T-helper 2 cell (primary cell): Measurements from ENCODE around the gene SPRTN.

ENCODE experiments used
- DNase-seq, 5 experiments: peaks; one replicate each; pipeline versions ENCODE4 v3.0.0 to v3.0.0-alpha.2; 2012 to 2022

The SPRTN gene

GRCh38 chr1:231382426-231382825 is 44.3 kb downstream of the SPRTN start:
- no peak for DNase-seq

DNA sequence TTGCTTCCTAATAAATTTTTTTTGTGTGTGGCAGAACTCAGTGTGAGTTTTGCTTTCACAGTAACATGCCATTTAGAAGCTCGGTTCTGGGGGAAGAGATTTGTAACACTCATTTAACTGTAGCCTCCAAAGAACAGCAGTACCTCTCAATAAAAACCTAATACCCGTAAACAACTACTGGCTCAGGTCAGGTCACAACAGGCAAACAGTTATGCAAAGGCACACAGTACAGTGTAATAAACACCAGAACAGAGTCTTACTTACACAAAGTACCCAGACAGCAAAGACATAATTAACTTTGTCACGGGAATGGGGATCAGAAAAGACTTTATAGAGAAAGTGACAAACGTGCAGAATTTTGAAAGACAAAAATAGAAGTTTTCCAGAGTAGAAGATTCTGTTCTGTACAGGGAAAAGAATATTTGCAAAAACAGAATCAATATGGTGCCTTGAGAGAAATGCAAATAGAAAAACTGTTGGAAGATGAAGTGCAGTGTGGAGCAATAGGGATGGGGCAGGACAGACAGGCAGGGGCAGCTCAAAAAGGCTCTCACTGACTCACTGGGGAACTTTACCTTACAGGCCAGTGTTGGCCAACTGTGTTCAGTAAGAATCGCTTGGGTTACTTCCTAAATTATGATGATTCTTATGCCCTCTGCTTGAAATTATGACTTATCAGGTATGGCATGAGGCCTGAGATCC is 45.2 kb downstream of the SPRTN start:
- DNase-seq, result no peak

DNA sequence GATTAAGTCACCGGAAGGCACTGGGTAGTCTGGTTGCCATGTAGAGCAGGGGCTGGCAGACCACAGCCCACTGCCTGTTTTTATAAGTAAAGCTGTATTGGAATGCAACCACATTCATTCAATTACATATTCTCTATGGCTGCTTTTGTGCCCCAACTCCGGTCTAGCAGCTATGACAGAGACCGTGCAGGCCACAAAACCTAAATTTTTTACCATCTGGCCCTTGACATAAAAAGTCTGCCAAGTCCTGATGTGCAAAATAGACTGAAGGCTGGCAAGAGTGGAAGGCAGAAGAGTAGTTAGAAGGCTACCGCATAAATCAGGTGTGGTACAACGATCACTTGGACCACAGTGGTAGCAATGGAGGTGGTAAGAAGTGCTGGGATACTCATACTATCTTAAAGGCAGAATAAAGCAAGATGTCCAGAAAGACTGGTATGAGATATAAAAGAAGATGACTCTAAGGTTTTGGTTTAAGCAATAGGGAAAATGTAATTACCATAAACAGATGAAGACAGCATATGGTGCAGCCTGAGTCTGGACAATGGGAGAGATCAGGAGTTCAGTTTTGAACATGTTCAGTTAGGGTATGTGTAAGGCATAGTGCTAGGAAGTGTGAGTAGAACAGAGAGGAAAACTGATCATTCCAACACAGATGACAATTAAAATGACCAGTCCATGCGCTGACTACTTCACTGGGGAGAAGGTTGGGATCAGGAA is 46.8 kb downstream of the SPRTN start:
- no peak for DNase-seq

DNA sequence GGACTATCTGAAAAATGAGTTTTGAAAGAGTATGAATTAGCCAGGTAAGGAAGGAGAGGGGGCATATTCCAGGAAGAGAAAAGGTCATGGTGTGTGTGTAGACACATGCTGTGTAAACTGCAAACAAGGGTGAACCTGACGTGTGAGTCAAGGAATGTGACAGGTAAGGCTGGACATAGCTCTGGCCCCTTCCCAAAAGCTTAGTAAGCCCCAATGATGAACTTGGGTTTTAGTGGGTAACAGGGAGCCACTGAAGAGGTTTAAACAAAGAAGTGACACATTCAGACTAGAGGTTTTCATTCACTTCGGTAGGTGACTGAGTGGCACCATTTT is 47.3 kb downstream of the SPRTN start:
- DNase-seq, result no peak

GRCh38 chr1:231386466-231386865 is 48.4 kb downstream of the SPRTN start:
- no peak for DNase-seq

DNA sequence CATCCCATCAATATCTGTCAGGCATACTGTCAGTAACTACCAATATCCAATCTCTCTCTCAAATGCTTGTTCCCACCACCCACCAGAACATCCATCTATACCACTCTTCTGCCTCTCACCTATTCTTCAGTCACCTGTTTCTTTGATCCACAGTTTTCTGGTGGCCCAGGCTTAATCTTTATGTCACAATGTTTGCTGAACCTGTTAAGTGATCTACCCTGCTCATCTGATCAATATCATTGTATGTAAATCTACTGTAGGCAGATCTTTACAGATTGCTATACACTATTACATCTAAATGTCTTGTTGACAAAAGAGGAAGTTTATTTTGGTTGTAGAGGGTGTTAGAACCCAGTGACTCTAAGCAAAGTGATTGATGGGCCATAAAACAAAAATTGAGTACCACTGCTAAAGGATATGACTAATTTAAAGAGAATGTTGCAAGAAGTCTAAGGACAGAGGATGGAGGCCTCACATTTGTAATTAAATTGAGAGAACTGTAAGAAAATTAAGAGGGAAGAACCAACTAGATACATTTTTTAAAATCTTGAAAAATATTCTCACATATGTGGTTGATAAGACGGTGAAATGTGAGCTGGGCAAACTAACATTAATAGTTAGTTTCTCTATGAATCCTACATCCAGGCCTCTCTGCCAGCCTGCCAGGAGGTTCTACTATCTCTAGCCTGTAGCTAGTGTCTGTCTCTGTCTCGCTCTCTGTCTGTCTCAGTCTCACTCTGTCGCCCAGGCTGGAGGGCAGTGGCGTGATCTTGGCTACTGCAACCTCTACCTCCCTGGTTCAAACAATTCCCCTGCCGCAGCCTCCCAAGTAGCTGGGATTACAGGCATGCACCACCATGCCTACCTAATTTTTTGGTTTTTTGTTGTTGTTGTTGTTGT is 49.9 kb downstream of the SPRTN start:
- peak in 1 of 5 experiments; percentile 71 for DNase-seq

GRCh38 chr1:231390071-231390470 is 52.0 kb downstream of the SPRTN start:
- peak in 1 of 5 experiments; percentile 4 for DNase-seq

GRCh38 chr1:231392389-231393131 is 54.5 kb downstream of the SPRTN start:
- no peak for DNase-seq

GRCh38 chr1:231393668-231394067 is 55.6 kb downstream of the SPRTN start:
- no peak for DNase-seq

- DNase-seq, result no peak
Observed at GRCh38 chr1:231395076-231395997, 57.2 kb downstream of the SPRTN start.

DNA sequence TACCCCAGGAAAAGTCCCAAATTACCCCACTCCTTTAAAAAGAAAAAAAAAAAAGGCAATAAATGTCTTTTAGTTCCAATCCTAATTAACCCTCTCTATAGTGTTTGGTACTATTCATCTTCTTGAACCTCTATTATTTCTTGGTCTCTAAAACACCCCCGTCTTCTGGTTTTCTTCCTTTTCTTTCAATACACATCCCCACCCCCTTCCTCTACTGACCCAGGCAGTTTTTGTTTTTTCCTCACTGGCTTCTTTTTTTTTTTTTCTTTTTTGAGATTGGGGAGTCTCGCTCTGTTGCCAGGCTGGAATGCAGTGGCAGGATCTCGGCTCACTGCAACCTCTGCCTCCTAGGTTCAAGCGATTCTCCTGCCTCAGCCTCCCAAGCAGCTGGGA is 57.9 kb downstream of the SPRTN start:
- no peak for DNase-seq

GRCh38 chr1:231396643-231397042 is 58.5 kb downstream of the SPRTN start:
- no peak for DNase-seq

- no peak for DNase-seq
Observed at GRCh38 chr1:231397886-231398671, 60.0 kb downstream of the SPRTN start.

- no peak for DNase-seq
Observed at GRCh38 chr1:231401478-231401877, 63.4 kb downstream of the SPRTN start.

DNA sequence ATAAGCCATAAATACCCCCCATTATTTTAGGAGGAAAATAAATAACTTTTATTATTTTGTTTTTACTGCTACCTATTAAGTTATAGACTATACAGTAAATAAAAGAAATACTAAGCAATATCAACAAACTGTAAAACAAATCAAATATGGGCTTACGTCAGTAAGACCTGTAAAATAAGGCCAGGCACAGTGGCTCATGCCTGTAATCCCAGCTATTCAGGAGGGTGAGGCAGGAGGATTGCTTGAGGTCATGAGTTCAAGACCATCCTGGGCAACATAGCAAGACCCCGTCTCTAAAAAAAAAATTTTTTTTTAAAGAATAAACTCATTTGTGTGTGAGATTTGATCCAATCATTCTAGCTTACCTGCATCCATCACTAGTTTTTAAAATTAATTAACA is 66.2 kb downstream of the SPRTN start:
- no peak for DNase-seq
